RPMI8226 (cell line): Measurements from ENCODE around the gene KIF1C.
"Not testable (repeated sequence)": the region's sequence is repeated elsewhere in the genome, so short reads cannot be mapped to it uniquely, and the experiment has no call there.

Source experiments
- DNase-seq: peaks from one replicate; pipeline ENCODE4 v3.0.0-alpha.2; 2015

KIF1C gene

GRCh38 chr17:5047446-5047845 lies 49.7 kb downstream of the KIF1C start:
- DNase-seq = no peak

GRCh38 chr17:5049314-5049841 lies 51.6 kb downstream of the KIF1C start:
- no peak for DNase-seq

GRCh38 chr17:5050278-5050677 lies 52.5 kb downstream of the KIF1C start:
- no peak for DNase-seq

GRCh38 chr17:5055543-5055942 lies 57.8 kb downstream of the KIF1C start:
- DNase-seq = no peak

GRCh38 chr17:5065227-5065744 lies 67.5 kb downstream of the KIF1C start:
- DNase-seq = no peak

GRCh38 chr17:5068236-5068635 lies 70.5 kb downstream of the KIF1C start:
- no peak for DNase-seq

GRCh38 chr17:5069724-5070123 lies 72.0 kb downstream of the KIF1C start:
- no peak for DNase-seq

- DNase-seq = not testable (repeated sequence)
Observed at GRCh38 chr17:5075472-5075871, 77.7 kb downstream of the KIF1C start.

GRCh38 chr17:5077275-5077674 lies 79.5 kb downstream of the KIF1C start:
- DNase-seq = not testable (repeated sequence)

GRCh38 chr17:5077781-5078105 lies 80.0 kb downstream of the KIF1C start:
- no peak for DNase-seq
